MM.1S (cell line): ENCODE data around the gene OAF.

ENCODE experiments used
- DNase-seq: peaks from one replicate; pipeline ENCODE4 v3.0.0-alpha.2; 2015
- H2AFZ ChIP-seq: fragments of 300-600 bp; sonication (generic); 2 replicates; pipeline ENCODE4 v1.6.0; 2016; ENCODE audit warnings: antibody characterized with exemption, low read length
- H3F3A ChIP-seq: fragments of 300-600 bp; sonication (generic); 2 replicates; pipeline ENCODE4 v1.6.1; 2016; ENCODE audit warnings: mild to moderate bottlenecking, antibody characterized with exemption, low read length, moderate library complexity, mixed read lengths; ENCODE audit not compliant: insufficient read depth
- H3K27ac ChIP-seq: fragments of 300-600 bp; sonication (generic); 2 replicates; pipeline ENCODE4 v1.5.1; 2016; ENCODE audit warnings: mild to moderate bottlenecking, low read length
- H3K27me3 ChIP-seq: fragments of 300-600 bp; sonication (generic); replicated peaks from 2 replicates; pipeline ENCODE4 v1.6.0; 2016; ENCODE audit warnings: low read length; ENCODE audit not compliant: insufficient read depth
- H3K36me3 ChIP-seq: fragments of 300-600 bp; sonication (generic); replicated peaks from 2 replicates; pipeline ENCODE4 v1.6.1; 2016; ENCODE audit warnings: mild to moderate bottlenecking, low read length, mixed read lengths; ENCODE audit not compliant: insufficient read depth
- H3K4me1 ChIP-seq: fragments of 300-600 bp; sonication (generic); 2 replicates; pipeline ENCODE4 v1.6.1; 2016; ENCODE audit warnings: low read length, mixed read lengths
- H3K4me2 ChIP-seq: fragments of 300-600 bp; sonication (generic); 2 replicates; pipeline ENCODE4 v1.6.0; 2016; ENCODE audit warnings: low read depth, low read length
- H3K4me3 ChIP-seq: fragments of 300-600 bp; sonication (generic); 2 replicates; pipeline ENCODE4 v1.5.1; 2016; ENCODE audit warnings: low read length, mixed read lengths
- H3K79me2 ChIP-seq: fragments of 300-600 bp; sonication (generic); 2 replicates; pipeline ENCODE4 v1.6.1; 2016; ENCODE audit warnings: mixed run types, low read length, mixed read lengths
- H3K9ac ChIP-seq: fragments of 300-600 bp; sonication (generic); 2 replicates; pipeline ENCODE4 v1.6.1; 2016; ENCODE audit warnings: low read length, mixed read lengths
- H3K9me2 ChIP-seq: fragments of 300-600 bp; sonication (generic); replicated peaks from 2 replicates; pipeline ENCODE4 v1.6.1; 2016; ENCODE audit warnings: mild to moderate bottlenecking, low read length, mixed read lengths; ENCODE audit not compliant: insufficient read depth
- H3K9me3 ChIP-seq: fragments of 300-600 bp; sonication (generic); replicated peaks from 2 replicates; pipeline ENCODE4 v1.6.1; 2016; ENCODE audit warnings: mild to moderate bottlenecking, low read length, mixed read lengths; ENCODE audit not compliant: insufficient read depth
- H4K20me1 ChIP-seq: fragments of 300-600 bp; sonication (generic); 2 replicates; pipeline ENCODE4 v1.6.1; 2016; ENCODE audit warnings: mild to moderate bottlenecking, low read length, moderate library complexity, mixed read lengths; ENCODE audit not compliant: insufficient read depth
- CTCF ChIP-seq: fragments of 300-600 bp; sonication (generic); IDR thresholded peaks from 2 replicates; pipeline ENCODE4 v1.5.1; 2016; ENCODE audit warnings: antibody characterized with exemption, low read length, mixed read lengths
- EZH2 ChIP-seq: fragments of 300-600 bp; sonication (generic); optimal IDR thresholded peaks from 2 replicates; pipeline ENCODE3; 2017; ENCODE audit warnings: low read depth, mild to moderate bottlenecking, antibody characterized with exemption, low read length, mixed read lengths
- EZH2phosphoT487 ChIP-seq: fragments of 300-600 bp; sonication (generic); IDR thresholded peaks from 2 replicates; pipeline ENCODE4 v1.6.1; 2018; ENCODE audit warnings: antibody characterized with exemption, low read length

Gene OAF

GRCh38 chr11:120172054-120172911 is 38.5 kb upstream of the OAF start:
- Histone ChIP-seq H3K79me2 (no peaks in the 10 kb centered on the region), H3K9ac (no peak overlapping the region), H3K4me3 (no peak overlapping the region), H3K27me3 (peaks cover 34% of the 10 kb centered on the region), H3K4me2 (no peak overlapping the region), H3K9me2 (no peaks in the 10 kb centered on the region), H3F3A (no peaks in the 10 kb centered on the region), H3K27ac (no peak overlapping the region), H3K9me3 (no peaks in the 10 kb centered on the region), H2AFZ (no peak overlapping the region), H3K4me1 (no peaks in the 10 kb centered on the region), H4K20me1 (no peaks in the 10 kb centered on the region), H3K36me3 (no peaks in the 10 kb centered on the region)
- DNase-seq = peak; percentile 51
- peak; percentile 69 for TF ChIP-seq CTCF
- TF ChIP-seq EZH2 = no peak

GRCh38 chr11:120173019-120173705 is 37.7 kb upstream of the OAF start:
- Histone ChIP-seq H3K79me2 (no peaks in the 10 kb centered on the region), H2AFZ (no peak overlapping the region), H3K9me3 (no peaks in the 10 kb centered on the region), H3K4me1 (no peaks in the 10 kb centered on the region), H3K4me2 (no peak overlapping the region), H3K36me3 (no peaks in the 10 kb centered on the region), H3K27me3 (peaks cover 35% of the 10 kb centered on the region), H3K4me3 (no peak overlapping the region), H3K9ac (no peak overlapping the region), H4K20me1 (no peaks in the 10 kb centered on the region), H3K9me2 (no peaks in the 10 kb centered on the region), H3K27ac (no peak overlapping the region), H3F3A (no peaks in the 10 kb centered on the region)
- DNase-seq = no peak
- TF ChIP-seq EZH2 (no peak), EZH2phosphoT487 (no peak), CTCF (no peak)

- Histone ChIP-seq H3K36me3 (no peaks in the 10 kb centered on the region), H2AFZ (no peak overlapping the region), H3K9me3 (no peaks in the 10 kb centered on the region), H3K9me2 (no peaks in the 10 kb centered on the region), H4K20me1 (no peaks in the 10 kb centered on the region), H3F3A (no peaks in the 10 kb centered on the region), H3K27me3 (peaks cover 35% of the 10 kb centered on the region), H3K4me1 (no peaks in the 10 kb centered on the region), H3K27ac (no peak overlapping the region), H3K4me2 (no peak overlapping the region), H3K9ac (no peak overlapping the region), H3K79me2 (no peaks in the 10 kb centered on the region), H3K4me3 (no peak overlapping the region)
- TF ChIP-seq CTCF (no peak), EZH2 (no peak), EZH2phosphoT487 (no peak)
- no peak for DNase-seq
Measured at GRCh38 chr11:120173807-120174206, 37.0 kb upstream of the OAF start.
